ENCODE measurements around the gene PEPD.
A peak's percentile ranks its signal among the peaks of the same experiment; 100 is the strongest.

The PEPD gene

GRCh38 chr19:33403973-33404304 is 117.7 kb downstream of the PEPD start:
- no peak for DNase-seq

- DNase-seq: no peak
Observed at GRCh38 chr19:33403221-33403972, 118.2 kb downstream of the PEPD start.

GRCh38 chr19:33402421-33403220 is 119.0 kb downstream of the PEPD start:
- no peak for DNase-seq

- no peak for DNase-seq
Observed at GRCh38 chr19:33401683-33402420, 119.7 kb downstream of the PEPD start.

GRCh38 chr19:33400856-33401682 is 120.5 kb downstream of the PEPD start:
- DNase-seq: no peak

- DNase-seq: no peak
Observed at GRCh38 chr19:33399745-33400681, 121.6 kb downstream of the PEPD start.

- DNase-seq: no peak
Observed at GRCh38 chr19:33399081-33399744, 122.4 kb downstream of the PEPD start.

GRCh38 chr19:33398361-33399060 is 123.1 kb downstream of the PEPD start:
- no peak for DNase-seq

GRCh38 chr19:33397536-33398360 is 123.8 kb downstream of the PEPD start:
- no peak for DNase-seq

GRCh38 chr19:33396701-33397535 is 124.7 kb downstream of the PEPD start:
- no peak for DNase-seq

- no peak for DNase-seq
Observed at GRCh38 chr19:33395561-33396550, 125.7 kb downstream of the PEPD start.

- no peak for DNase-seq
Observed at GRCh38 chr19:33394723-33395560, 126.6 kb downstream of the PEPD start.

GRCh38 chr19:33394006-33394722 is 127.4 kb downstream of the PEPD start:
- DNase-seq: no peak

GRCh38 chr19:33393286-33394005 is 128.1 kb downstream of the PEPD start:
- DNase-seq: peak; percentile 47

All from NCI-H345 (cell line).